OCI-LY7 (cell line): ENCODE measurements around the gene MARK4. TPM values are rescaled to one million over a fixed set of nuclear protein-coding genes. Genes with fewer than 3 reads are reported as not detected.

Source experiments
- BruUV-seq: library from RNA; stranded (reverse); fragments of 400-500 nt; replicated peaks from 2 replicates; lab custom pipeline; 2021; lab: Mats Ljungman, UMichigan
- CTCF ChIA-PET: fragments of 300-600 bp; sonication (Branson Sonifier 250); formaldehyde crosslinking; loops from one replicate; lab custom pipeline; 2022; ENCODE audit warnings: antibody characterized with exemption; ENCODE audit not compliant: unreplicated experiment; lab: Charles Lee
- POLR2A ChIA-PET: fragments of 300-600 bp; sonication (Branson Sonifier 250); formaldehyde crosslinking; loops from one replicate; lab custom pipeline; 2022; ENCODE audit warnings: antibody characterized with exemption; lab: Charles Lee
- DNase-seq: peaks from one replicate; pipeline ENCODE4 v3.0.0-alpha.2; 2015; ENCODE audit warnings: low spot score
- H2AFZ ChIP-seq: fragments of 200-600 bp; sonication (generic), shearing (Covaris generic); 2 replicates; pipeline ENCODE4 v1.6.1; 2014; ENCODE audit warnings: mild to moderate bottlenecking, antibody characterized with exemption, low read length, moderate library complexity
- H3K27ac ChIP-seq: fragments of 200-600 bp; sonication (generic); 2 replicates; pipeline ENCODE4 v1.5.1; 2014; ENCODE audit warnings: mixed run types, low read depth, mild to moderate bottlenecking, moderate library complexity, low read length, inconsistent platforms; ENCODE audit not compliant: poor library complexity, severe bottlenecking
- H3K36me3 ChIP-seq: fragments of 200-600 bp; sonication (generic); 2 replicates; pipeline ENCODE4 v1.6.1; 2014; ENCODE audit warnings: mild to moderate bottlenecking, antibody characterized with exemption, low read length, moderate library complexity, mixed read lengths; ENCODE audit not compliant: insufficient read depth
- H3K4me1 ChIP-seq: fragments of 200-600 bp; sonication (generic); 2 replicates; pipeline ENCODE4 v1.5.1; 2014; ENCODE audit warnings: mild to moderate bottlenecking, low read length; ENCODE audit not compliant: insufficient read depth, poor library complexity, severe bottlenecking
- H3K4me2 ChIP-seq: fragments of 200-600 bp; sonication (generic); 2 replicates; pipeline ENCODE4 v1.6.1; 2014; ENCODE audit warnings: mild to moderate bottlenecking, low read length
- H3K4me3 ChIP-seq: fragments of 200-600 bp; sonication (generic); 2 replicates; pipeline ENCODE4 v1.5.1; 2014; ENCODE audit warnings: mild to moderate bottlenecking, low read depth, low read length; ENCODE audit not compliant: poor library complexity, severe bottlenecking
- H3K79me2 ChIP-seq: fragments of 200-600 bp; sonication (generic); 2 replicates; pipeline ENCODE4 v1.6.1; 2016; ENCODE audit warnings: low read depth, mild to moderate bottlenecking, low read length, moderate library complexity, mixed read lengths; ENCODE audit not compliant: insufficient read depth
- H3K9me2 ChIP-seq: fragments of 200-600 bp; sonication (generic); 2 replicates; pipeline ENCODE4 v1.6.1; 2016; ENCODE audit warnings: mild to moderate bottlenecking, low read length, mixed read lengths; ENCODE audit not compliant: insufficient read depth
- H3K9me3 ChIP-seq: fragments of 200-600 bp; sonication (generic); 2 replicates; pipeline ENCODE4 v1.6.1; 2014; ENCODE audit warnings: mild to moderate bottlenecking, mixed run types, low read length, mixed read lengths
- H4K20me1 ChIP-seq: fragments of 200-600 bp; sonication (generic); 2 replicates; pipeline ENCODE4 v1.6.1; 2014; ENCODE audit warnings: mild to moderate bottlenecking, antibody characterized with exemption, low read length, moderate library complexity, mixed read lengths; ENCODE audit not compliant: insufficient read depth
- CTCF ChIP-seq: fragments of 200-600 bp; sonication (generic); conservative IDR thresholded peaks from 2 replicates; pipeline ENCODE4 v1.5.1; 2014; ENCODE audit warnings: mild to moderate bottlenecking, antibody characterized with exemption, low read length, moderate library complexity, mixed read lengths
- EZH2phosphoT487 ChIP-seq: fragments of 200-600 bp; sonication (generic); IDR thresholded peaks from 2 replicates; pipeline ENCODE4 v1.6.1; 2018; ENCODE audit warnings: low read depth, borderline replicate concordance, mild to moderate bottlenecking, mixed run types, antibody characterized with exemption, low read length, moderate library complexity, mixed read lengths
- intact Hi-C: fragments of 100-400 bp; cut with micrococcal nuclease; formaldehyde crosslinking; loops from one replicate; pipeline ENCODE4 v1.10.0; 2022; ENCODE audit not compliant: unreplicated experiment
- total RNA-seq, 2 experiments: library from RNA; depleted of rRNA in 1 of 2; stranded (reverse); fragments of >200 nt in 1 of 2; shearing (Covaris generic) in 1 of 2; gene quantifications; 2 replicates each; pipeline ENCODE4 v1.2.3, GENCODE V29; 2014 to 2022

MARK4 gene
- total RNA-seq, 2 experiments from 2014 or later, result 14.2 to 24.5 TPM

GRCh38 chr19:45279587-45280192, 28.6 kb downstream of the MARK4 start:
- Histone ChIP-seq H3K4me2 (no peak overlapping the region), H3K27ac (no peak overlapping the region), H3K9me3 (0 out of 2 replicates have a peak, but pooled peaks cover 3% of the 10 kb centered on the region), H3K4me3 (no peak overlapping the region), H3K9me2 (no peaks in the 10 kb centered on the region), H3K4me1 (peaks cover 3% of the 10 kb centered on the region), H2AFZ (no peak overlapping the region), H4K20me1 (no peaks in the 10 kb centered on the region), H3K79me2 (no peaks in the 10 kb centered on the region), H3K36me3 (peaks cover 29% of the 10 kb centered on the region)
- TF ChIP-seq EZH2phosphoT487 (no peak), CTCF (no peak)
- ChIA-PET CTCF (no interaction called here), POLR2A (no interaction called here)
- BruUV-seq, result no TSS peak
- intact Hi-C loops, result no loop called here
- DNase-seq, result no peak

DNA sequence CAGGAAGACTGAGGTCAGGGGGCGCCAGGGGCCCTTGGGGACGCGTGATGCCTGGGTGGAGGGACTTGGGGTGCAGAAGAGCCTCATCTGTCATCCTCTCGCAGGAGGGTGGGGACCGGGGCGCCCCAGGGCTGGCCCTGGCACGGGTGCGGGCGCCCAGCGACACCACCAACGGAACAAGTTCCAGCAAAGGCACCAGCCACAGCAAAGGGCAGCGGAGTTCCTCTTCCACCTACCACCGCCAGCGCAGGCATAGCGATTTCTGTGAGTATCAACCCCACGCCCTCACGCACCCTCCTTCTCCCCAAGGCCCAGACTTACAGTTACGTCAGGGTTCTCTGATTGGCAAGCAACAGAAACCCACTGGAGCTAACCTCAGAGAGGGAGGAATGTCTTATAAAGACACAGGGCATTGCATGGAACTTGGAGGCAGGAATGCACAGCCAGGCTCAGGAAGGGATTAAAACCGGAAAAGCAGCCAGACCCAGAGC, 29.4 kb downstream of the MARK4 start:
- H3K9me3 ChIP-seq, result 0 out of 2 replicates have a peak, but pooled peaks cover 3% of the 10 kb centered on the region
- CTCF ChIA-PET, result no interaction called here
- POLR2A ChIA-PET, result no interaction called here
- intact Hi-C loops, result no loop called here
- no peak overlapping the region for H3K27ac ChIP-seq
- no peak overlapping the region for H3K4me3 ChIP-seq
- H3K9me2 ChIP-seq, result no peaks in the 10 kb centered on the region
- DNase-seq, result no peak
- no peak overlapping the region for H3K4me2 ChIP-seq
- H3K36me3 ChIP-seq, result peaks cover 26% of the 10 kb centered on the region
- H2AFZ ChIP-seq, result no peak overlapping the region
- H4K20me1 ChIP-seq, result no peaks in the 10 kb centered on the region
- peaks cover 3% of the 10 kb centered on the region for H3K4me1 ChIP-seq
- H3K79me2 ChIP-seq, result no peaks in the 10 kb centered on the region
- no TSS peak for BruUV-seq
- TF ChIP-seq EZH2phosphoT487 (no peak), CTCF (no peak)

DNA sequence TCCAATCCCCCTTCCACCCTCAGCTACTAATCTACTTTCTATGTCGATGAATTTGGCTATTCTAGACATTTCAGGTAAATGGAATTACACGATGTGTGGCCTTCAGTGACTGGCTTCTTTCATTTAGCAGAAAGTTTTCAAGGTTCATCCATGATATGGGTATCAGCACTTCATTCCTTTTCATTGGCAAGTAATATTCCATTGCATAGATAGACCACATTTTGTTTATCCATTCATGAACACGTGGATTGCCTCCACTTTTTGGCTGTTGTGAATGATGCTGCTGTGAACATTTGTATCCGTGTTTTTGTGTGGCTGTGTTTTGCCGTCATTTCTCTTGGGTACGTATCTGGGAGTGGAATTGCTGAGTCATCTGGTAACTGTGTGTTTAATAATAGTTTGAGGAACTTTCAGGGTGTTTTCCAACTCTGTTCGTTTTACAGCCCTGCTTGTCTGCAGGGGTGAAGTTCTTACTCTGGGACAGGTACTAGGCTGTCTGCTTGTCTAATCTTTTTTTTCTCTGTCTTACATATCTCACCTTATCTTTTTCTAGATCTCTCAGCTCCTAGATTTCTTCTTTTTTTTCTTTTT, 32.5 kb downstream of the MARK4 start:
- no peak for DNase-seq
- no TSS peak for BruUV-seq
- no peak overlapping the region for H3K27ac ChIP-seq
- H2AFZ ChIP-seq, result no peak overlapping the region
- H3K9me2 ChIP-seq, result no peaks in the 10 kb centered on the region
- peaks cover 18% of the 10 kb centered on the region for H3K36me3 ChIP-seq
- ChIA-PET POLR2A (no interaction called here), CTCF (no interaction called here)
- no peak for TF ChIP-seq CTCF
- TF ChIP-seq EZH2phosphoT487, result no peak
- no peak overlapping the region for H3K4me2 ChIP-seq
- 0 out of 2 replicates have a peak, but pooled peaks cover 3% of the 10 kb centered on the region for H3K9me3 ChIP-seq
- H3K4me3 ChIP-seq, result no peak overlapping the region
- H3K4me1 ChIP-seq, result no peaks in the 10 kb centered on the region
- intact Hi-C loops, result no loop called here
- no peaks in the 10 kb centered on the region for H4K20me1 ChIP-seq
- H3K79me2 ChIP-seq, result no peaks in the 10 kb centered on the region
